A549 (cell line): ENCODE data around the gene TMEM121. TPM values are rescaled to one million over a fixed set of nuclear protein-coding genes. Genes with fewer than 3 reads are reported as not detected.

ENCODE experiments used
- ATAC-seq, 2 experiments: fragments of 200-7000 bp in 1 of 2; fragments of >200 bp in 1 of 2; cut with Nextera tagmentation in 1 of 2; cut with Tn5 transposase in 1 of 2; 3 replicates each; pipeline versions ENCODE4 v1.8.0 to v1.9.1; 2018 to 2020; ENCODE audit warnings: mild to moderate bottlenecking in 1 of 2, moderate library complexity in 1 of 2
- CTCF ChIA-PET: fragments of 300-600 bp; sonication (Branson Sonifier 250); formaldehyde crosslinking; extraction: SDS; loops from one replicate; lab custom pipeline; 2021; ENCODE audit warnings: antibody characterized with exemption, inconsistent platforms; lab: Yijun Ruan, JAX
- POLR2A ChIA-PET: fragments of 350-600 bp; formaldehyde crosslinking; extraction: SDS; loops from one replicate; lab custom pipeline; 2021; ENCODE audit warnings: antibody characterized with exemption, inconsistent platforms; lab: Yijun Ruan, JAX
- DNase-seq, 2 experiments: peaks; one replicate each; pipeline versions ENCODE4 v3.0.0 to v3.0.0-alpha.2; 2011 to 2016; ENCODE audit warnings: low read depth in 1 of 2, low spot score in 1 of 2
- FAIRE-seq: peaks from 2 replicates; lab custom pipeline; 2011; peaks lifted over from hg19 to GRCh38; lab: Jason Lieb, UNC
- H3K27ac ChIP-seq, 2 experiments: fragments of >200 bp; sonication (Bioruptor Twin); formaldehyde crosslinking; 3 replicates each; pipeline ENCODE4 v1.5.1; 2016 to 2017
- H3K4me1 ChIP-seq: fragments of >200 bp; sonication (Bioruptor Twin); formaldehyde crosslinking; 3 replicates; pipeline ENCODE4 v1.6.1; 2016
- H3K4me2 ChIP-seq: fragments of >200 bp; sonication (Bioruptor Twin); formaldehyde crosslinking; 3 replicates; pipeline ENCODE4 v1.6.1; 2016
- H3K4me3 ChIP-seq: fragments of >200 bp; sonication (Bioruptor Twin); formaldehyde crosslinking; 3 replicates; pipeline ENCODE4 v1.5.1; 2016
- H3K9me3 ChIP-seq: fragments of >200 bp; sonication (Bioruptor Twin); formaldehyde crosslinking; 3 replicates; pipeline ENCODE4 v1.6.1; 2016
- BHLHE40 ChIP-seq: IDR thresholded peaks from 2 replicates; pipeline ENCODE4 v1.6.1; 2012; ENCODE audit warnings: low read depth, low read length, inconsistent platforms
- CBX2 ChIP-seq: fragments of 200-600 bp; sonication (generic); IDR thresholded peaks from 2 replicates; pipeline ENCODE4 v1.6.1; 2016; ENCODE audit warnings: low read depth, mild to moderate bottlenecking, borderline replicate concordance
- CBX8 ChIP-seq: fragments of 200-600 bp; sonication (generic); IDR thresholded peaks from 2 replicates; pipeline ENCODE4 v1.6.1; 2016
- CEBPB ChIP-seq, 2 experiments: fragments of >200 bp in 1 of 2; sonication (Bioruptor Twin) in 1 of 2; formaldehyde crosslinking in 1 of 2; IDR thresholded peaks; 2 replicates each; pipeline ENCODE4 v1.6.1; 2012 to 2016
- EHMT2 ChIP-seq: fragments of 200-600 bp; sonication (generic); IDR thresholded peaks from 2 replicates; pipeline ENCODE4 v1.6.1; 2016; ENCODE audit warnings: antibody characterized with exemption, low read depth, mild to moderate bottlenecking, moderate library complexity
- HES2 ChIP-seq: fragments of >200 bp; sonication (Bioruptor Twin); formaldehyde crosslinking; IDR thresholded peaks from 2 replicates; pipeline ENCODE4 v1.6.1; 2016
- HEYL ChIP-seq: fragments of 250-450 bp; sonication (Bioruptor Pico); IDR thresholded peaks from 2 replicates; pipeline ENCODE4 v1.8.0; 2021; ENCODE audit warnings: mild to moderate bottlenecking, moderate library complexity
- JUN ChIP-seq, 2 experiments: fragments of >200 bp; sonication (Bioruptor Twin); formaldehyde crosslinking; IDR thresholded peaks; 2 replicates in 1 of 2; 3 replicates in 1 of 2; pipeline ENCODE4 v1.6.1; 2016 to 2017
- KDM1A ChIP-seq: fragments of 200-600 bp; sonication (generic); IDR thresholded peaks from 2 replicates; pipeline ENCODE4 v1.6.1; 2016; ENCODE audit warnings: low read depth, mild to moderate bottlenecking
- MAFK ChIP-seq: fragments of 450-650 bp; IDR thresholded peaks from 2 replicates; pipeline ENCODE4 v1.6.1; 2014; ENCODE audit not compliant: partially characterized antibody
- MAX ChIP-seq: IDR thresholded peaks from 2 replicates; pipeline ENCODE4 v1.6.1; 2012
- PBX3 ChIP-seq: IDR thresholded peaks from 2 replicates; pipeline ENCODE4 v1.6.1; 2012
- PHF8 ChIP-seq: fragments of 200-600 bp; sonication (generic); IDR thresholded peaks from 2 replicates; pipeline ENCODE4 v1.6.1; 2016; ENCODE audit warnings: low read depth, mild to moderate bottlenecking, antibody characterized with exemption, moderate library complexity, borderline replicate concordance
- POLR2A ChIP-seq: IDR thresholded peaks from 2 replicates; pipeline ENCODE4 v1.6.1; 2012; ENCODE audit warnings: mild to moderate bottlenecking, low read length
- RAD21 ChIP-seq, 2 experiments: fragments of >200 bp in 1 of 2; sonication (Bioruptor Twin) in 1 of 2; formaldehyde crosslinking in 1 of 2; IDR thresholded peaks in 1 of 2; conservative IDR thresholded peaks in 1 of 2; 2 replicates in 1 of 2; 3 replicates in 1 of 2; pipeline ENCODE4 v1.6.1; 2012 to 2018; ENCODE audit warnings: inconsistent platforms in 1 of 2
- RCOR1 ChIP-seq: fragments of 150-350 bp; IDR thresholded peaks from 2 replicates; pipeline ENCODE4 v1.6.1; 2014; ENCODE audit warnings: antibody characterized with exemption, low read length, low read depth
- REST ChIP-seq: fragments of 200-600 bp; sonication (generic); IDR thresholded peaks from 2 replicates; pipeline ENCODE4 v1.6.1; 2016; ENCODE audit warnings: antibody characterized with exemption, mild to moderate bottlenecking, moderate library complexity
- TP53 ChIP-seq: fragments of 250-450 bp; sonication (Bioruptor Pico); IDR thresholded peaks from 2 replicates; pipeline ENCODE4 v1.5.0; 2021; ENCODE audit warnings: mild to moderate bottlenecking, moderate library complexity
- ZSCAN20 ChIP-seq: fragments of 250-450 bp; sonication (Bioruptor Pico); IDR thresholded peaks from 2 replicates; pipeline ENCODE4 v1.8.0; 2022; ENCODE audit warnings: mild to moderate bottlenecking, moderate library complexity
- WGBS: methylation state at CpG from one replicate; pipeline ENCODE4 v1.1.6; 2017; ENCODE audit errors: missing lambda C conversion rate; 5-methylcytosine and 5-hydroxymethylcytosine counted together
- polyA plus RNA-seq, 4 experiments: library from polyadenylated mRNA; depleted of rRNA in 3 of 4; stranded (reverse); fragments of >200 nt; fragmentation: RNase III in 1 of 4; extraction: RNeasy Plus Mini Kit Qiagen cat#74134 plus additional on column Dnase treatment in 1 of 4; gene quantifications; 2 replicates in 3 of 4; 3 replicates in 1 of 4; pipeline ENCODE4 v1.2.3, GENCODE V29; 2011 to 2017
- TF ChIP-seq, protein P1 (sequence below): fragments of 250-450 bp; sonication (Bioruptor Pico); IDR thresholded peaks from 2 replicates; pipeline ENCODE4 v1.5.0; 2020; ENCODE audit warnings: low read depth, mild to moderate bottlenecking, moderate library complexity
- TF ChIP-seq, protein P2 (sequence below): fragments of >200 bp; sonication (Bioruptor Twin); formaldehyde crosslinking; IDR thresholded peaks from 3 replicates; pipeline ENCODE4 v1.6.1; 2016

The TMEM121 gene
- polyA plus RNA-seq, 2 of the 4 experiments (the other 2 are of a cell fraction), result 2.3 to 5.7 TPM

GRCh38 chr14:105486163-105486973 lies 40.0 kb upstream of the TMEM121 start, which contains the start of gene CRIP1:
TSS of gene CRIP1 (plus strand) at chr14:105486886. CDS start at chr14:105487260, 374 bp downstream.
- ATAC-seq (no peak), DNase-seq (no peak), FAIRE-seq (no peak)
- WGBS, result 57% methylated on average over 35 of the region's 56 CpGs
- Histone ChIP-seq H3K4me2 (peak within 1 kb of the TSS; percentile 92), H3K27ac (peak within 1 kb of the TSS; percentile 84 to 99), H3K4me1 (peaks cover 68% of the 10 kb centered on the region), H3K4me3 (peak within 1 kb of the TSS; percentile 59), H3K9me3 (no peaks in the 10 kb centered on the region)
- ChIA-PET POLR2A (interaction anchor here (1.4 kb wide), 1 partner anchor 42 kb away, joined by 3 read pairs; no protein-coding TSS in a partner anchor), CTCF (interaction anchor here (0.7 to 1.6 kb wide), 8 partner anchors 16 to 396 kb away, joined by 3 to 7 read pairs (median 4); no protein-coding TSS in a partner anchor)
- no peak for TF ChIP-seq EHMT2
- TF ChIP-seq, protein P1, sequence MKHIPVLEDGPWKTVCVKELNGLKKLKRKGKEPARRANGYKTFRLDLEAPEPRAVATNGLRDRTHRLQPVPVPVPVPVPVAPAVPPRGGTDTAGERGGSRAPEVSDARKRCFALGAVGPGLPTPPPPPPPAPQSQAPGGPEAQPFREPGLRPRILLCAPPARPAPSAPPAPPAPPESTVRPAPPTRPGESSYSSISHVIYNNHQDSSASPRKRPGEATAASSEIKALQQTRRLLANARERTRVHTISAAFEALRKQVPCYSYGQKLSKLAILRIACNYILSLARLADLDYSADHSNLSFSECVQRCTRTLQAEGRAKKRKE (CRISPR knock-in tag), result no peak

DNA sequence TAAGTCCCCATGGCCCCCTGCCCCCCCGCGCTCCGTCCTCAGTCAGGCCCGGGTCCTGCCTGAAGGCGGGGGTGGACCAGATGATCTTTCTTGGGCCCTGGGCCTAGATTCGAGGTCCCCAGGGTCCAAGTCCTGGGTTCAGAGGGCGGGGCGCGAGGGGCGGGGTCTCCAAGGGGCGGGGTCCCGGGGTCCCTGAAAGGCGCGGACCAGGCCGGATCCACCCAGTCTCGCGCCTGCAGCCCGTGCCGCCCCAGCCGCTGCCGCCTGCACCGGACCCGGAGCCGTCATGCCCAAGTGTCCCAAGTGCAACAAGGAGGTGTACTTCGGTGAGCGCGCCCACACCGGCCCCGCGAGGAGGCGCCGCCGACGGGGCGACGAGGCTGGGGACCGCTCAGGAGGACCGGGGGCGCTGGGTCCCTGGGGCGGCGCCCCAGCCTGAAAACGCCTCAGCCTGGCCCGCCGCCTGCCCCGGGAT lies 39.4 kb upstream of the TMEM121 start:
- peak overlapping the region; percentile 84 to 99 for H3K27ac ChIP-seq
- CTCF ChIA-PET, result interaction anchor here (0.9 to 1.6 kb wide), 7 partner anchors 15 to 397 kb away, joined by 3 to 7 read pairs (median 4); no protein-coding TSS in a partner anchor
- peak overlapping the region; percentile 59 for H3K4me3 ChIP-seq
- peak overlapping the region; percentile 92 for H3K4me2 ChIP-seq
- H3K9me3 ChIP-seq, result no peaks in the 10 kb centered on the region
- peaks cover 67% of the 10 kb centered on the region for H3K4me1 ChIP-seq
- POLR2A ChIA-PET, result interaction anchor here (1.4 kb wide), 1 partner anchor 41 kb away, joined by 3 read pairs; no protein-coding TSS in a partner anchor
- TF ChIP-seq RAD21 (conservative IDR thresholded peaks at IDR 0.05 in 1 of 2, IDR thresholded peaks at IDR 0.05 in 1 of 2), result no peak
- peak; percentile 71 to 83; a peak in 3 of 5 replicates for TF ChIP-seq JUN (IDR thresholded peaks at IDR 0.05)
- TF ChIP-seq PHF8, result 0 out of 2 replicates have a peak, but pooled peaks have one; percentile 22
- TF ChIP-seq MAX, result peak; percentile 46
- no peak for TF ChIP-seq MAFK
- TF ChIP-seq, protein P2, sequence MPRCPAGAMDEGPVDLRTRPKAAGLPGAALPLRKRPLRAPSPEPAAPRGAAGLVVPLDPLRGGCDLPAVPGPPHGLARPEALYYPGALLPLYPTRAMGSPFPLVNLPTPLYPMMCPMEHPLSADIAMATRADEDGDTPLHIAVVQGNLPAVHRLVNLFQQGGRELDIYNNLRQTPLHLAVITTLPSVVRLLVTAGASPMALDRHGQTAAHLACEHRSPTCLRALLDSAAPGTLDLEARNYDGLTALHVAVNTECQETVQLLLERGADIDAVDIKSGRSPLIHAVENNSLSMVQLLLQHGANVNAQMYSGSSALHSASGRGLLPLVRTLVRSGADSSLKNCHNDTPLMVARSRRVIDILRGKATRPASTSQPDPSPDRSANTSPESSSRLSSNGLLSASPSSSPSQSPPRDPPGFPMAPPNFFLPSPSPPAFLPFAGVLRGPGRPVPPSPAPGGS, result peak; percentile 92; the same call in 2 of the 3 replicates
- peak; percentile 98 for TF ChIP-seq POLR2A
- TF ChIP-seq, all 56 proteins: peak for 5
- FAIRE-seq (no peak), ATAC-seq (peak in 1 of 2 experiments; percentile 3; a peak in 2 of 6 replicates), DNase-seq (peak in 1 of 2 experiments; percentile 78)
- 0% methylated on average over 18 of the region's 45 CpGs for WGBS

GRCh38 chr14:105487449-105487985 lies 38.9 kb upstream of the TMEM121 start:
- H3K4me3 ChIP-seq, result peak overlapping the region; percentile 59
- DNase-seq, result no peak
- no peak for FAIRE-seq
- H3K4me1 ChIP-seq, result peaks cover 67% of the 10 kb centered on the region
- POLR2A ChIA-PET, result no interaction called here
- peak overlapping the region; percentile 92 for H3K4me2 ChIP-seq
- ATAC-seq, result no peak
- CTCF ChIA-PET, result interaction anchor here (1.5 to 3.8 kb wide), 3 partner anchors 9 to 48 kb away, joined by 4 to 132 read pairs (median 4); no protein-coding TSS in a partner anchor
- 0% methylated on average over 10 of the region's 48 CpGs for WGBS
- no peaks in the 10 kb centered on the region for H3K9me3 ChIP-seq
- peak overlapping the region; percentile 84 to 99 for H3K27ac ChIP-seq
- no peak for TF ChIP-seq ZSCAN20 (CRISPR knock-in tag)
- TF ChIP-seq JUN (IDR thresholded peaks at IDR 0.05), result 0 out of 5 replicates have a peak, but pooled peaks of 1 of the 2 experiments have one; percentile 45
- 0 out of 2 replicates have a peak, but pooled peaks have one; percentile 28 for TF ChIP-seq MAX
- TF ChIP-seq REST, result no peak
- TF ChIP-seq POLR2A, result no peak
- no peak for TF ChIP-seq CBX8
- no peak for TF ChIP-seq CEBPB (IDR thresholded peaks at IDR 0.05)
- TF ChIP-seq BHLHE40, result no peak
- no peak for TF ChIP-seq RCOR1
- TF ChIP-seq PBX3, result 0 out of 2 replicates have a peak, but pooled peaks have one; percentile 51
- no peak for TF ChIP-seq HEYL
- TF ChIP-seq KDM1A, result no peak
- TF ChIP-seq PHF8, result no peak; the same call in 1 of the 2 replicates
- no peak for TF ChIP-seq CBX2
- TF ChIP-seq HES2, result no peak
- TF ChIP-seq TP53 (CRISPR knock-in tag), result no peak
